Psoas muscle (tissue), 8 donors: ENCODE results near the gene TMEM63B. TPM values are rescaled to one million over a fixed set of nuclear protein-coding genes. Genes with fewer than 3 reads are reported as not detected.

Source experiments
- ATAC-seq, 4 donors: fragments of 200-7000 bp; cut with Tn5 transposase; one replicate each; pipeline ENCODE4 v1.9.1; 2020; ENCODE audit warnings: moderate library complexity in 3 of 4, mild to moderate bottlenecking in 2 of 4
- DNase-seq, 2 donors: peaks; one replicate each; pipeline ENCODE4 v3.0.0-alpha.2; 2020
- H3K27ac ChIP-seq: fragments of 200-600 bp; one replicate; pipeline ENCODE4 v1.8.0; 2022
- H3K27me3 ChIP-seq, 3 donors: fragments of 200-600 bp in 1 of 3; one replicate each; pipeline versions ENCODE4 v1.6.1 to v1.8.0; 2013 to 2022; ENCODE audit warnings: low read length in 2 of 3, mild to moderate bottlenecking in 2 of 3, moderate library complexity in 1 of 3; ENCODE audit not compliant: insufficient read depth in 3 of 3
- H3K36me3 ChIP-seq, 2 donors: fragments of 200-600 bp in 1 of 2; one replicate each; pipeline versions ENCODE4 v1.6.1 to v1.8.0; 2013 to 2022; ENCODE audit warnings: low read depth in 1 of 2, mild to moderate bottlenecking in 1 of 2, moderate library complexity in 1 of 2; ENCODE audit not compliant: insufficient read depth in 1 of 2
- H3K4me1 ChIP-seq: fragments of 200-600 bp; one replicate; pipeline ENCODE4 v1.8.0; 2022
- H3K4me3 ChIP-seq: fragments of 200-600 bp; one replicate; pipeline ENCODE4 v1.8.0; 2022; ENCODE audit warnings: mild to moderate bottlenecking
- H3K9me3 ChIP-seq: fragments of 200-600 bp; one replicate; pipeline ENCODE4 v1.8.0; 2022
- CTCF ChIP-seq: fragments of 200-600 bp; IDR thresholded peaks from one replicate; pipeline ENCODE4 v1.8.0; 2022; ENCODE audit warnings: antibody characterized with exemption
- WGBS, 3 donors: extraction: QIAGEN DNeasy Blood & Tissue Kit; methylation state at CpG; one replicate each; pipeline versions ENCODE4 v1.1.6 to v1.1.7; 2013; 5-methylcytosine and 5-hydroxymethylcytosine counted together
- intact Hi-C, 2 donors: fragments of 100-400 bp; cut with DNase I; formaldehyde crosslinking; loops; one replicate each; pipeline versions ENCODE4 v1.11.0 to v1.14.2; 2022
- polyA plus RNA-seq, 3 donors: library from polyadenylated mRNA; stranded (reverse); fragments of 200-250 nt; gene quantifications; one replicate each; pipeline ENCODE4 v1.2.3, GENCODE V29; 2013
- total RNA-seq, 4 donors: library from RNA; stranded (reverse); fragmentation: NEBNext Ultra II Directional in 2 of 4; extraction: Animal tissue kit (Norgen Biotek cat#: 25700) in 2 of 4; gene quantifications; one replicate each; pipeline versions ENCODE4 v1.2.1 to v1.2.4, GENCODE V29; 2021 to 2023
- donor health status: healthy with polysubstance abuse.
- donor health status: DM: no; HTN: no; CAD: no; lungs with moderate emphysema.
- donor health status: Bipolar disorder and iron deficiency.
- donor health status: healthy.
- donor health status: DM: yes; HTN: yes; CAD: no.
- donor health status: DM: no; HTN: no; CAD: no.
- donor health status: DM: no; HTN: no; CAD: no.
- donor health status: DM: yes; HTN: yes; CAD: no.

TMEM63B gene
- total and polyA plus RNA-seq, 7 donors = 23.5 to 121 (median 38.4) TPM

- Histone ChIP-seq H3K27ac (peak overlapping the region; percentile 23), H3K4me1 (peaks cover 20% of the 10 kb centered on the region), H3K4me3 (no peak overlapping the region), H3K27me3 (no peaks in the 10 kb centered on the region), H3K9me3 (no peaks in the 10 kb centered on the region), H3K36me3 (no peaks in the 10 kb centered on the region)
- intact Hi-C loops = loop anchor here (1.0 to 10.0 kb wide), 8 partner anchors 127 to 471 kb away; partner anchors contain the start of gene MAD2L1BP (in 1 of the 2)
- no peak for ATAC-seq
- DNase-seq = peak in 1 of 2 donors; percentile 32
- no peak for TF ChIP-seq CTCF
- WGBS, 3 donors = 83 to 87% (median 84%) methylated on average over 3 of the region's 3 CpGs
Measured at GRCh38 chr6:44079672-44080071, 47.7 kb upstream of the TMEM63B start.

- ATAC-seq = no peak
- no peak for TF ChIP-seq CTCF
- no peaks in the 10 kb centered on the region for H3K36me3 ChIP-seq
- peak in 1 of 2 donors; percentile 35 for DNase-seq
- H3K27me3 ChIP-seq = no peaks in the 10 kb centered on the region
- no peak overlapping the region for H3K27ac ChIP-seq
- H3K4me1 ChIP-seq = peaks cover 24% of the 10 kb centered on the region
- WGBS, 3 donors = 76 to 82% (median 82%) methylated on average over 11 of the region's 11 CpGs
- H3K4me3 ChIP-seq = no peak overlapping the region
- intact Hi-C loops = loop anchor here in 1 of 2 donors (2.0 kb wide), 1 partner anchor 412 kb away; no protein-coding TSS in a partner anchor
- H3K9me3 ChIP-seq = no peaks in the 10 kb centered on the region
Measured at GRCh38 chr6:44080561-44081521, 46.5 kb upstream of the TMEM63B start.

GRCh38 chr6:44081753-44082152, 45.6 kb upstream of the TMEM63B start:
- intact Hi-C loops = loop anchor here in 1 of 2 donors (2.0 kb wide), 1 partner anchor 413 kb away; no protein-coding TSS in a partner anchor
- ATAC-seq = no peak
- DNase-seq = peak in 1 of 2 donors; percentile 19

GRCh38 chr6:44082872-44083321, 44.5 kb upstream of the TMEM63B start:
- Histone ChIP-seq H3K27me3 (no peaks in the 10 kb centered on the region), H3K36me3 (no peaks in the 10 kb centered on the region), H3K9me3 (no peaks in the 10 kb centered on the region), H3K27ac (no peak overlapping the region), H3K4me3 (no peak overlapping the region), H3K4me1 (peaks cover 25% of the 10 kb centered on the region)
- DNase-seq (no peak), ATAC-seq (no peak)
- TF ChIP-seq CTCF = no peak
- intact Hi-C loops = no loop called here
- WGBS, 3 donors = 53 to 64% (median 63%) methylated on average over 8 of the region's 8 CpGs

More at GRCh38 chr6:44081753-44082152, 45.6 kb upstream of the TMEM63B start:
- Histone ChIP-seq H3K27me3 (no peaks in the 10 kb centered on the region), H3K27ac (no peak overlapping the region), H3K4me3 (no peak overlapping the region), H3K36me3 (no peaks in the 10 kb centered on the region), H3K4me1 (peaks cover 19% of the 10 kb centered on the region), H3K9me3 (no peaks in the 10 kb centered on the region)
- no peak for TF ChIP-seq CTCF
- WGBS, 3 donors = 89 to 93% (median 91%) methylated on average over 6 of the region's 6 CpGs
